DND-41 (cell line): ENCODE measurements around the gene HSF4.

Experiments used
- ATAC-seq: fragments of 200-7000 bp; cut with Tn5 transposase; 3 replicates; pipeline ENCODE4 v1.9.1; 2021; ENCODE audit warnings: low read depth; ENCODE audit not compliant: insufficient read depth
- DNase-seq: peaks from one replicate; pipeline ENCODE4 v3.0.0-alpha.2; 2020
- H2AFZ ChIP-seq: 2 replicates; pipeline ENCODE4 v1.6.0; 2012; ENCODE audit warnings: low read depth, low read length
- H3K27ac ChIP-seq: 2 replicates; pipeline ENCODE4 v1.5.1; 2012; ENCODE audit warnings: low read length, inconsistent platforms
- H3K27me3 ChIP-seq: fragments of 200-600 bp; sonication (generic); 2 replicates; pipeline ENCODE4 v1.6.0; 2012; ENCODE audit warnings: low read length, mild to moderate bottlenecking, inconsistent platforms; ENCODE audit not compliant: insufficient read depth, poor library complexity
- H3K36me3 ChIP-seq: 2 replicates; pipeline ENCODE4 v1.5.1; 2012; ENCODE audit warnings: low read length, inconsistent platforms; ENCODE audit not compliant: insufficient read depth
- H3K4me1 ChIP-seq: 2 replicates; pipeline ENCODE4 v1.5.1; 2012; ENCODE audit warnings: mild to moderate bottlenecking, low read length; ENCODE audit not compliant: insufficient read depth
- H3K4me2 ChIP-seq: 2 replicates; pipeline ENCODE4 v1.6.0; 2012; ENCODE audit warnings: mild to moderate bottlenecking, moderate library complexity, low read length, inconsistent platforms; ENCODE audit not compliant: insufficient read depth
- H3K4me3 ChIP-seq, 2 experiments: fragments of 200-600 bp in 1 of 2; shearing (Covaris generic) in 1 of 2; 2 replicates each; pipeline ENCODE4 v1.5.1; 2012 to 2016; ENCODE audit warnings: inconsistent platforms in 2 of 2, low read length in 2 of 2, mild to moderate bottlenecking in 2 of 2, low read depth in 1 of 2, moderate library complexity in 1 of 2
- H3K79me2 ChIP-seq: 2 replicates; pipeline ENCODE4 v1.6.0; 2012; ENCODE audit warnings: low read length, inconsistent platforms; ENCODE audit not compliant: insufficient read depth
- H3K9ac ChIP-seq: 2 replicates; pipeline ENCODE4 v1.6.0; 2012; ENCODE audit warnings: low read depth, mild to moderate bottlenecking, inconsistent platforms, low read length, moderate library complexity
- H3K9me3 ChIP-seq: 2 replicates; pipeline ENCODE4 v1.5.1; 2012; ENCODE audit warnings: low read length, moderate library complexity, mild to moderate bottlenecking, inconsistent platforms; ENCODE audit not compliant: insufficient read depth, severe bottlenecking
- H4K20me1 ChIP-seq: 2 replicates; pipeline ENCODE4 v1.6.0; 2012; ENCODE audit warnings: low read length; ENCODE audit not compliant: insufficient read depth
- CTCF ChIP-seq: IDR thresholded peaks from 2 replicates; pipeline ENCODE4 v1.5.1; 2012; ENCODE audit warnings: borderline replicate concordance, low read length, moderate library complexity, mild to moderate bottlenecking; ENCODE audit not compliant: poor library complexity, severe bottlenecking; ENCODE audit errors: extremely low read depth
- EZH2 ChIP-seq: IDR thresholded peaks from 3 replicates; pipeline ENCODE4 v1.6.1; 2012; ENCODE audit warnings: borderline replicate concordance, low read depth, mild to moderate bottlenecking, moderate library complexity, low read length, inconsistent platforms; ENCODE audit not compliant: severe bottlenecking

Gene HSF4

GRCh38 chr16:67204076-67204475 lies 39.5 kb downstream of the HSF4 start:
- Histone ChIP-seq H3K9me3 (no peaks in the 10 kb centered on the region), H3K79me2 (no peaks in the 10 kb centered on the region), H3K4me3 (no peak overlapping the region), H3K9ac (no peak overlapping the region), H3K36me3 (peaks cover 53% of the 10 kb centered on the region), H2AFZ (no peak overlapping the region), H3K4me2 (no peak overlapping the region), H3K27ac (no peak overlapping the region), H3K27me3 (no peaks in the 10 kb centered on the region), H4K20me1 (peaks cover 16% of the 10 kb centered on the region), H3K4me1 (no peaks in the 10 kb centered on the region)
- TF ChIP-seq CTCF (no peak), EZH2 (no peak)
- no peak for DNase-seq
- no peak for ATAC-seq

GRCh38 chr16:67206129-67206837 lies 41.7 kb downstream of the HSF4 start:
- no peaks in the 10 kb centered on the region for H3K9me3 ChIP-seq
- no peak overlapping the region for H3K27ac ChIP-seq

GRCh38 chr16:67206838-67207248 lies 42.3 kb downstream of the HSF4 start:
- peaks cover 13% of the 10 kb centered on the region for H4K20me1 ChIP-seq
- 0 out of 3 replicates have a peak, but pooled peaks have one; percentile 6 for ATAC-seq
- no peak for DNase-seq
- peaks cover 31% of the 10 kb centered on the region for H3K36me3 ChIP-seq
- no peaks in the 10 kb centered on the region for H3K4me1 ChIP-seq
- no peak overlapping the region for H3K9ac ChIP-seq
- H3K4me2 ChIP-seq, result no peak overlapping the region
- no peak overlapping the region for H2AFZ ChIP-seq
- TF ChIP-seq EZH2 (no peak), CTCF (no peak)
- H3K9me3 ChIP-seq, result no peaks in the 10 kb centered on the region
- no peaks in the 10 kb centered on the region for H3K79me2 ChIP-seq
- H3K4me3 ChIP-seq, result no peak overlapping the region
- H3K27ac ChIP-seq, result no peak overlapping the region
- no peaks in the 10 kb centered on the region for H3K27me3 ChIP-seq

More at GRCh38 chr16:67206129-67206837, 41.7 kb downstream of the HSF4 start:
- ATAC-seq (no peak), DNase-seq (no peak)
- Histone ChIP-seq H3K36me3 (peaks cover 37% of the 10 kb centered on the region), H2AFZ (no peak overlapping the region), H3K4me2 (no peak overlapping the region), H3K79me2 (no peaks in the 10 kb centered on the region), H3K4me1 (no peaks in the 10 kb centered on the region), H3K9ac (no peak overlapping the region), H4K20me1 (peaks cover 13% of the 10 kb centered on the region), H3K27me3 (no peaks in the 10 kb centered on the region), H3K4me3 (no peak overlapping the region)
- TF ChIP-seq CTCF (no peak), EZH2 (no peak)
